ENCODE measurements around the gene TUSC2. TPM values are rescaled to one million over a fixed set of nuclear protein-coding genes. Genes with fewer than 3 reads are reported as not detected.

The TUSC2 gene
- total and polyA plus RNA-seq, 2 donors (not counting 1 experiment from before 2014, with no cell fraction given) = 28.2 to 29.3 TPM

GRCh38 chr3:50290161-50290641 is 37.8 kb downstream of the TUSC2 start:
- Histone ChIP-seq H3K36me3 (replicated peaks in 1 of 2; ENCODE audit: control extremely low read depth in 1 of 2, control insufficient read depth in 1 of 2, extremely low read depth in 1 of 2, insufficient read depth in 2 of 2, low read length in 1 of 2) (peaks cover 0 to 29% of the 10 kb centered on the region in 2 experiments), H3K27ac (ENCODE audit: low read length in 2 of 2) (no peak overlapping the region), H3K27me3 (replicated peaks in 1 of 4; ENCODE audit: control extremely low read depth in 1 of 4, control insufficient read depth in 3 of 4, insufficient read depth in 4 of 4, low read length in 3 of 4) (no peaks in the 10 kb centered on the region), H3K9me3 (ENCODE audit: control extremely low read depth in 1 of 3, control insufficient read depth in 2 of 3, insufficient read depth in 1 of 3, low read length in 2 of 3) (no peaks in the 10 kb centered on the region), H3K79me2 (ENCODE audit: control insufficient read depth, insufficient read depth, low read length) (peaks cover 18% of the 10 kb centered on the region), H3K4me3 (ENCODE audit: control extremely low read depth in 1 of 5, extremely low read depth in 1 of 5, insufficient read depth in 1 of 5, low read depth in 2 of 5, low read length in 4 of 5) (no peak overlapping the region), H3K9ac (ENCODE audit: low read length) (no peak overlapping the region), H3K4me1 (ENCODE audit: control insufficient read depth in 2 of 2, insufficient read depth in 2 of 2, low read length in 2 of 2) (peaks cover 11 to 17% of the 10 kb centered on the region in 2 donors), H2AFZ (ENCODE audit: insufficient read depth, low read depth, low read length, poor library complexity, severe bottlenecking) (no peak overlapping the region), H4K20me1 (ENCODE audit: control insufficient read depth, insufficient read depth, low read length, poor library complexity, severe bottlenecking) (no peaks in the 10 kb centered on the region), H3K4me2 (replicated peaks; ENCODE audit: low read depth, low read length, poor library complexity, severe bottlenecking) (no peak overlapping the region)
- CTCF ChIA-PET = interaction anchor here (0.6 to 1.7 kb wide), 2 partner anchors 9 to 12 kb away, joined by 4 to 5 read pairs; partner anchors contain the start of genes HYAL3 and NAA80
- DNase-seq (no peak), ATAC-seq (ENCODE audit: low read depth) (no peak)
- Mint-ChIP-seq H3K9me3 (ENCODE audit: insufficient read depth) (no peaks in the 10 kb centered on the region), H3K27me3 (no peaks in the 10 kb centered on the region), H3K4me1 (peaks cover 14% of the 10 kb centered on the region), H3K4me3 (peak overlapping the region; percentile 39), H3K27ac (no peak overlapping the region)
- intact Hi-C loops (cut with micrococcal nuclease) = loop anchor here (10.0 kb wide), 1 partner anchor 1095 kb away; the partner anchor contains the start of gene MANF
- no peak for TF ChIP-seq CTCF (IDR thresholded peaks at IDR 0.05)
- no peak for TF ChIP-seq EZH2 (IDR thresholded peaks at IDR 0.05; ENCODE audit: borderline replicate concordance, insufficient read depth, low read depth, low read length, poor library complexity, severe bottlenecking)
- POLR2A ChIA-PET = no interaction called here
- 98% methylated on average over 14 of the region's 16 CpGs for WGBS (ENCODE audit: insufficient coverage)

GRCh38 chr3:50289130-50289529 is 38.9 kb downstream of the TUSC2 start:
- Histone ChIP-seq H3K27me3 (replicated peaks in 1 of 4; ENCODE audit: control extremely low read depth in 1 of 4, control insufficient read depth in 3 of 4, insufficient read depth in 4 of 4, low read length in 3 of 4) (no peaks in the 10 kb centered on the region), H3K36me3 (replicated peaks in 1 of 2; ENCODE audit: control extremely low read depth in 1 of 2, control insufficient read depth in 1 of 2, extremely low read depth in 1 of 2, insufficient read depth in 2 of 2, low read length in 1 of 2) (peaks cover 0 to 29% of the 10 kb centered on the region in 2 experiments), H3K79me2 (ENCODE audit: control insufficient read depth, insufficient read depth, low read length) (peaks cover 18% of the 10 kb centered on the region), H3K27ac (ENCODE audit: low read length in 2 of 2) (no peak overlapping the region), H3K9me3 (ENCODE audit: control extremely low read depth in 1 of 3, control insufficient read depth in 2 of 3, insufficient read depth in 1 of 3, low read length in 2 of 3) (no peaks in the 10 kb centered on the region), H3K4me3 (ENCODE audit: control extremely low read depth in 1 of 5, extremely low read depth in 1 of 5, insufficient read depth in 1 of 5, low read depth in 2 of 5, low read length in 4 of 5) (no peak overlapping the region), H3K4me2 (replicated peaks; ENCODE audit: low read depth, low read length, poor library complexity, severe bottlenecking) (no peak overlapping the region), H4K20me1 (ENCODE audit: control insufficient read depth, insufficient read depth, low read length, poor library complexity, severe bottlenecking) (no peaks in the 10 kb centered on the region), H2AFZ (ENCODE audit: insufficient read depth, low read depth, low read length, poor library complexity, severe bottlenecking) (no peak overlapping the region), H3K4me1 (ENCODE audit: control insufficient read depth in 2 of 2, insufficient read depth in 2 of 2, low read length in 2 of 2) (peaks cover 11 to 17% of the 10 kb centered on the region in 2 donors), H3K9ac (ENCODE audit: low read length) (no peak overlapping the region)
- H3K9me3 Mint-ChIP-seq (ENCODE audit: insufficient read depth) = no peaks in the 10 kb centered on the region
- ChIA-PET CTCF (interaction anchor here (1.7 kb wide), 1 partner anchor 10 kb away, joined by 5 read pairs; the partner anchor contains the start of genes HYAL3 and NAA80), POLR2A (no interaction called here)
- intact Hi-C loops (cut with micrococcal nuclease) = no loop called here
- TF ChIP-seq CTCF (IDR thresholded peaks at IDR 0.05) = no peak
- TF ChIP-seq EZH2 (IDR thresholded peaks at IDR 0.05; ENCODE audit: borderline replicate concordance, insufficient read depth, low read depth, low read length, poor library complexity, severe bottlenecking) = no peak
- H3K27me3 Mint-ChIP-seq = no peaks in the 10 kb centered on the region
- DNase-seq (no peak), ATAC-seq (ENCODE audit: low read depth) (no peak)
- 97% methylated on average over 5 of the region's 6 CpGs for WGBS (ENCODE audit: insufficient coverage)
- peaks cover 14% of the 10 kb centered on the region for H3K4me1 Mint-ChIP-seq
- no peak overlapping the region for H3K4me3 Mint-ChIP-seq
- no peak overlapping the region for H3K27ac Mint-ChIP-seq
